Measurements from ENCODE around the gene RTN4. TPM values are rescaled to one million over a fixed set of nuclear protein-coding genes. Genes with fewer than 3 reads are reported as not detected.
A peak's percentile ranks its signal among the peaks of the same experiment; 100 is the strongest.

The RTN4 gene
- total and polyA plus RNA-seq, 2 of the 4 experiments (the other 2 are of a cell fraction): 77.8 to 588 TPM

GRCh38 chr2:55014962-55015939 is 35.0 kb downstream of the RTN4 start:
- H2AFZ ChIP-seq (replicated peaks; ENCODE audit: low read length, poor library complexity): no peak overlapping the region
- H2BK15ac ChIP-seq (ENCODE audit: low read depth, low read length): no peak overlapping the region
- H3K9me1 ChIP-seq (ENCODE audit: insufficient read depth, low read length): peaks cover 5% of the 10 kb centered on the region
- no peaks in the 10 kb centered on the region for H3K27me3 ChIP-seq (ENCODE audit: control insufficient read depth, insufficient read depth, low read length)
- dilution Hi-C loops (cut with HindIII; ENCODE audit: low sequenced_read_pairs, unreplicated experiment) (loop anchor here (25.0 kb wide), 1 partner anchor 147 kb away; no protein-coding TSS in a partner anchor), intact Hi-C loops (cut with micrococcal nuclease) (loop anchor here (1.0 to 2.0 kb wide), 2 partner anchors 32 to 153 kb away; no protein-coding TSS in a partner anchor), in situ Hi-C loops (cut with MboI; ENCODE audit: low sequenced_read_pairs) (no loop called here)
- H2BK120ac ChIP-seq (ENCODE audit: low read depth, low read length): no peak overlapping the region
- H3K9me3 ChIP-seq (ENCODE audit: control insufficient read depth, insufficient read depth, low read length): no peaks in the 10 kb centered on the region
- H2BK5ac ChIP-seq (ENCODE audit: low read depth, low read length, poor library complexity, severe bottlenecking): peak overlapping the region; percentile 39
- H3K14ac ChIP-seq (replicated peaks; ENCODE audit: low read depth, low read length): peak overlapping the region; percentile 15; the same call in 1 of the 2 replicates
- H3K4me1 ChIP-seq (ENCODE audit: control insufficient read depth, insufficient read depth, low read length): peaks cover 25% of the 10 kb centered on the region
- no peak overlapping the region for H3K23ac ChIP-seq (ENCODE audit: low read depth, low read length)
- peaks cover 0 to 10% of the 10 kb centered on the region in 2 experiments; a peak in 2 of 4 replicates for H3K79me1 ChIP-seq (ENCODE audit: low read depth in 1 of 2, low read length in 2 of 2)
- ChIA-PET POLR2A (ENCODE audit: unreplicated experiment) (interaction anchor here (0.6 kb wide), 1 partner anchor 35 kb away, joined by 3 read pairs; the partner anchor contains the start of gene RTN4), CTCF (interaction anchor here (0.6 to 1.0 kb wide), 3 partner anchors 35 to 153 kb away, joined by 3 read pairs; partner anchors contain the start of gene RTN4)
- BruUV-seq (replicated peaks): no TSS peak
- no peak overlapping the region for H4K8ac ChIP-seq (ENCODE audit: low read depth in 2 of 2, low read length in 2 of 2)
- H2AK5ac ChIP-seq (ENCODE audit: low read depth, low read length): no peak overlapping the region
- no peak overlapping the region for H3K27ac ChIP-seq (ENCODE audit: insufficient read depth, low read length)
- peak; percentile 60 for TF ChIP-seq RAD21 (IDR thresholded peaks at IDR 0.05; ENCODE audit: low read length)
- no peak for TF ChIP-seq MAFK (IDR thresholded peaks at IDR 0.05; ENCODE audit: low read depth, low read length)
- peak; percentile 57 for TF ChIP-seq CTCF (conservative IDR thresholded peaks at IDR 0.05; ENCODE audit: low read depth, low read length)
- peak; percentile 54; the same call in 1 of the 2 replicates for TF ChIP-seq SMC3 (IDR thresholded peaks at IDR 0.05; ENCODE audit: low read depth, low read length)
- no peak for TF ChIP-seq RFX5 (IDR thresholded peaks at IDR 0.05; ENCODE audit: low read depth, low read length)
- H3K4me2 ChIP-seq (ENCODE audit: low read depth, low read length): no peak overlapping the region
- DNase-seq (peak; percentile 65), ATAC-seq (ENCODE audit: low read depth) (peak; percentile 28; the same call in 1 of the 2 replicates)
- H2AK9ac ChIP-seq (replicated peaks; ENCODE audit: low read depth, low read length, poor library complexity): no peak overlapping the region
- no peak overlapping the region for H3K56ac ChIP-seq (ENCODE audit: extremely low read depth, insufficient read depth, low read length)
- H3K9ac ChIP-seq (ENCODE audit: low read depth, low read length): no peak overlapping the region
- H3K4ac ChIP-seq (ENCODE audit: low read depth, low read length): no peak overlapping the region
- H3K36me3 ChIP-seq (ENCODE audit: control insufficient read depth, insufficient read depth, low read length): no peaks in the 10 kb centered on the region
- no peak overlapping the region for H3K4me3 ChIP-seq (ENCODE audit: insufficient read depth, low read depth, low read length)
- no peak overlapping the region for H4K91ac ChIP-seq (ENCODE audit: insufficient read depth, low read depth, low read length)
- H4K5ac ChIP-seq (ENCODE audit: low read depth, low read length): no peak overlapping the region
- 100% methylated on average over 2 of the region's 6 CpGs; no CpG with 5 or more reads in 1 of the 2 experiments for WGBS, 2 experiments (ENCODE audit: extremely low coverage in 2 of 2, insufficient read length in 1 of 2)
- H4K20me1 ChIP-seq (ENCODE audit: insufficient read depth, low read length): peaks cover 97% of the 10 kb centered on the region
- H2BK20ac ChIP-seq (ENCODE audit: low read depth, low read length): no peak overlapping the region
- no peak overlapping the region for H3K18ac ChIP-seq (ENCODE audit: low read depth, low read length)
